ENCODE data around the gene JAZF1. TPM values are rescaled to one million over a fixed set of nuclear protein-coding genes. Genes with fewer than 3 reads are reported as not detected.

JAZF1 gene
- total and polyA plus RNA-seq, 2 of the 8 experiments (the other 6 are each of a cell fraction or from before 2014, with no cell fraction given): 2.6 to 21.8 TPM

GRCh38 chr7:27963056-27963455 is 217.5 kb downstream of the JAZF1 start (continued):
- no peak for TF ChIP-seq MAFK (IDR thresholded peaks at IDR 0.05; ENCODE audit: low read depth, low read length)
- TF ChIP-seq USF2 (IDR thresholded peaks at IDR 0.05; ENCODE audit: low read length): no peak
- TF ChIP-seq TAF1 (IDR thresholded peaks at IDR 0.05; ENCODE audit: low read depth, low read length): no peak
- no peak for TF ChIP-seq ATF2 (IDR thresholded peaks at IDR 0.05; ENCODE audit: low read length)
- TF ChIP-seq RXRA (IDR thresholded peaks at IDR 0.05; ENCODE audit: insufficient read depth, low read depth, low read length): no peak
- no peak for TF ChIP-seq MAX (IDR thresholded peaks at IDR 0.05)
- TF ChIP-seq BRCA1 (IDR thresholded peaks at IDR 0.05; ENCODE audit: low read depth, low read length): no peak

Data from H1 (cell line).